ENCODE measurements around the gene TTC38.

The TTC38 gene

DNA sequence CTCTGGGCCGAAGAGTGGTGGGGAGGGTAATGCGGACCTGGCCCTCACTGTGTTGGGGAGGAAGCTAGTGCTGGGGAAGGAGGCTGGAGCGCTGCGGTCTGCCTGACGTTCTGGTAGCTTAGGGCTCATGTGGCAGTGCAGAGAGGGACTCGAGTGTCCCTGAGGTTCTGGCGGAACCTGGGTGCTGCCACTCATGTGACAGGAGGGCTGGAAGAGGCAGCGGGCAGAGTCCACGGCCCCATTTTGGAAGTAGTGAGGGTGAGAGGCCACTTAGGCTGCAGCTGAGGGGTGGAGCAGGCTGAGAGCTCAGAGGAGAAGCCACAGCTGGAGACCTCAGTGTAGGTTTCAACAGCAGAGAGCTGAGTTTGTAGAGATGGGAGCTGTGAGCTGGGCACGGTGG lies 51.5 kb downstream of the TTC38 start:
- Histone ChIP-seq H3K36me3 (ENCODE audit: control insufficient read depth, low read length) (peaks cover 84% of the 10 kb centered on the region), H3K27me3 (ENCODE audit: control insufficient read depth, low read length) (no peaks in the 10 kb centered on the region), H3K9me2 (replicated peaks; ENCODE audit: control insufficient read depth, low read length) (no peaks in the 10 kb centered on the region), H4K20me1 (ENCODE audit: control insufficient read depth, insufficient read depth, low read depth, low read length) (peaks cover 4% of the 10 kb centered on the region; the same call in 1 of the 2 replicates), H3K79me2 (ENCODE audit: control insufficient read depth, low read length) (peaks cover 51% of the 10 kb centered on the region), H3K4me2 (ENCODE audit: low read length) (no peak overlapping the region), H3K4me3 (ENCODE audit: low read length) (no peak overlapping the region), H3K4me1 (ENCODE audit: control insufficient read depth, low read length) (no peaks in the 10 kb centered on the region), H3F3A (ENCODE audit: control insufficient read depth, insufficient read depth) (no peaks in the 10 kb centered on the region), H3K9me3 (ENCODE audit: control insufficient read depth, insufficient read depth, low read length) (no peaks in the 10 kb centered on the region), H3K27ac (ENCODE audit: low read depth, low read length) (no peak overlapping the region)
- TF ChIP-seq, protein P1, sequence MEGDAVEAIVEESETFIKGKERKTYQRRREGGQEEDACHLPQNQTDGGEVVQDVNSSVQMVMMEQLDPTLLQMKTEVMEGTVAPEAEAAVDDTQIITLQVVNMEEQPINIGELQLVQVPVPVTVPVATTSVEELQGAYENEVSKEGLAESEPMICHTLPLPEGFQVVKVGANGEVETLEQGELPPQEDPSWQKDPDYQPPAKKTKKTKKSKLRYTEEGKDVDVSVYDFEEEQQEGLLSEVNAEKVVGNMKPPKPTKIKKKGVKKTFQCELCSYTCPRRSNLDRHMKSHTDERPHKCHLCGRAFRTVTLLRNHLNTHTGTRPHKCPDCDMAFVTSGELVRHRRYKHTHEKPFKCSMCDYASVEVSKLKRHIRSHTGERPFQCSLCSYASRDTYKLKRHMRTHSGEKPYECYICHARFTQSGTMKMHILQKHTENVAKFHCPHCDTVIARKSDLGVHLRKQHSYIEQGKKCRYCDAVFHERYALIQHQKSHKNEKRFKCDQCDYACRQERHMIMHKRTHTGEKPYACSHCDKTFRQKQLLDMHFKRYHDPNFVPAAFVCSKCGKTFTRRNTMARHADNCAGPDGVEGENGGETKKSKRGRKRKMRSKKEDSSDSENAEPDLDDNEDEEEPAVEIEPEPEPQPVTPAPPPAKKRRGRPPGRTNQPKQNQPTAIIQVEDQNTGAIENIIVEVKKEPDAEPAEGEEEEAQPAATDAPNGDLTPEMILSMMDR (IDR thresholded peaks at IDR 0.05; ENCODE audit: low read depth, low read length, poor library complexity, severe bottlenecking), result no peak

DNA sequence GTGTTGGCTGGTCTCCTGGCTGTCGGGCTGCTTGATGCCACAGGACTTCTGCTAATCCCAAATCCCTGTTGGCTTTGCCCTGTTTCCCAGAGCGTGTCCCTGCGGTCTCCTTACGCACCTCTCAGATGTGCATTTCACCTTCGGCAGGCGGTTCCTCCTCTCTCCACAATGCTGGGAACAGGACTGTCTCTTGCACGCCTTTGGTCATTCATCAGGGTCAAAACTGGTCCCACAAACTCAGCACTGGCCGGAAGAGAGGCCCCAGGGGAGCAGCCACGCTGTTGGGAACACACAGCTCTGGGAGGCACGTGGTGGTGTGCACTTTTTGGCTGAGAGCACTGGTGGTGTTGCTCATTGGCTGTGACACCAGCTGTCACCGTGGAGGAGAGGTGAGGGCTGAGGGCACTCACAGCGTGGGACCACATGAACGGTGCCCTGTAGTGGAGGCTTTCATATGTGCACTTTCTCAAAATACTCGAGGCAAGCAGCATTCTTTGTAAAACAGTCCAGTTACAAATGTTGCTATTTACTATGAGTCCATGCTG lies 52.4 kb downstream of the TTC38 start:
- H3K27me3 ChIP-seq (ENCODE audit: control insufficient read depth, low read length), result no peaks in the 10 kb centered on the region
- H3K36me3 ChIP-seq (ENCODE audit: control insufficient read depth, low read length), result peaks cover 83% of the 10 kb centered on the region
- H3K4me2 ChIP-seq (ENCODE audit: low read length), result no peak overlapping the region
- TF ChIP-seq, protein P1 (IDR thresholded peaks at IDR 0.05; ENCODE audit: low read depth, low read length, poor library complexity, severe bottlenecking), result no peak
- no peak for TF ChIP-seq EZH2phosphoT487 (IDR thresholded peaks at IDR 0.05; ENCODE audit: borderline replicate concordance, low read length)
- H3K27ac ChIP-seq (ENCODE audit: low read depth, low read length), result no peak overlapping the region
- no peaks in the 10 kb centered on the region for H3K9me3 ChIP-seq (ENCODE audit: control insufficient read depth, insufficient read depth, low read length)
- H3K79me2 ChIP-seq (ENCODE audit: control insufficient read depth, low read length), result peaks cover 48% of the 10 kb centered on the region
- no peaks in the 10 kb centered on the region for H3F3A ChIP-seq (ENCODE audit: control insufficient read depth, insufficient read depth)
- no peak overlapping the region for H3K4me3 ChIP-seq (ENCODE audit: low read length)
- peaks cover 4% of the 10 kb centered on the region; the same call in 1 of the 2 replicates for H4K20me1 ChIP-seq (ENCODE audit: control insufficient read depth, insufficient read depth, low read depth, low read length)
- H3K9me2 ChIP-seq (replicated peaks; ENCODE audit: control insufficient read depth, low read length), result no peaks in the 10 kb centered on the region
- H3K4me1 ChIP-seq (ENCODE audit: control insufficient read depth, low read length), result no peaks in the 10 kb centered on the region

DNA sequence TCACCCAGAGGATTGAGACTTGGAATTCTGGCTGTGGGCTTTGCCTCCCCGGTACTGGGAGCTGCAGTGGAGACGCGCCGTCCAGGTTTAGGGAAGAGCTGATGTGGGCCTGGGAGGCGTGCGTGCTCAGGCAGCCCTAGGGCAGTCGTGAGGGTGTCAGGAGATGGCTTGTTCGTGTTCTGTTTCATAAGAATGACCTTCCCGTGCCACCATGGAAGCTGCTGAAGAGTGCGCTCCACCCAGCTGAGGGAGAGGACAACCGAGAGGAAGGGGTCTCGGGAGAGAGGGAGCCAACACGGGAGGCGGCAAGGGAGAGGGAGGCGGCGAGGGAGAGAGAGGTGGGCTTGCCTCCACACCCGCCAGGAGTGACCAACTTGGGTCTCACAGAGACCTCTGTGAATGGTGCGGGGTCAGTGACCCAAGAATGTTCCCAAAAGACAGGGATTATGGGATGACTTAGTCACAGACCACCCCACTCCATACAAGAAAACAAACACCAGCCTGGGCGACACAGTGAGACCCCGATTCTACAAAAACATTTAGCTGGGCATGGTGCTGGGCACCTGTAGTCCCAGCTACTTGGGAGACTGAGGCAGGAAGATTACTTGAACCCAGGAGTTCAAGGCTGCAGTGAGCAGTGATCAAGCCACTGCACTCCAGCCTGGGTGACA lies 53.0 kb downstream of the TTC38 start:
- H3F3A ChIP-seq (ENCODE audit: control insufficient read depth, insufficient read depth), result no peaks in the 10 kb centered on the region
- H3K79me2 ChIP-seq (ENCODE audit: control insufficient read depth, low read length), result peaks cover 43% of the 10 kb centered on the region
- H4K20me1 ChIP-seq (ENCODE audit: control insufficient read depth, insufficient read depth, low read depth, low read length), result peaks cover 4% of the 10 kb centered on the region; the same call in 1 of the 2 replicates
- no peak for TF ChIP-seq EZH2phosphoT487 (IDR thresholded peaks at IDR 0.05; ENCODE audit: borderline replicate concordance, low read length)
- TF ChIP-seq, protein P1 (IDR thresholded peaks at IDR 0.05; ENCODE audit: low read depth, low read length, poor library complexity, severe bottlenecking), result no peak
- no peaks in the 10 kb centered on the region for H3K4me1 ChIP-seq (ENCODE audit: control insufficient read depth, low read length)
- H3K4me2 ChIP-seq (ENCODE audit: low read length), result no peak overlapping the region
- no peak overlapping the region for H3K27ac ChIP-seq (ENCODE audit: low read depth, low read length)
- no peaks in the 10 kb centered on the region for H3K9me2 ChIP-seq (replicated peaks; ENCODE audit: control insufficient read depth, low read length)
- H3K9me3 ChIP-seq (ENCODE audit: control insufficient read depth, insufficient read depth, low read length), result no peaks in the 10 kb centered on the region
- H3K27me3 ChIP-seq (ENCODE audit: control insufficient read depth, low read length), result no peaks in the 10 kb centered on the region
- H3K4me3 ChIP-seq (ENCODE audit: low read length), result no peak overlapping the region
- peaks cover 83% of the 10 kb centered on the region for H3K36me3 ChIP-seq (ENCODE audit: control insufficient read depth, low read length)
